Measurements from ENCODE around the gene TTC27. TPM values are rescaled to one million over a fixed set of nuclear protein-coding genes. Genes with fewer than 3 reads are reported as not detected.
"Not testable (repeated sequence)": the region's sequence is repeated elsewhere in the genome, so short reads cannot be mapped to it uniquely, and the experiment has no call there.

Gene TTC27
- total RNA-seq, 6 experiments from 2014 or later = 6.8 to 9.5 (median 7.3) TPM

- 38% methylated on average over 1 of the region's 1 CpG for WGBS (ENCODE audit: insufficient coverage, low coverage, low lambda C conversion rate, missing lambda C conversion rate)
- intact Hi-C loops (cut with DNase I) = no loop called here
- Histone ChIP-seq H3K9me3 (no peaks in the 10 kb centered on the region), H3K27me3 (no peaks in the 10 kb centered on the region), H3K36me3 (no peaks in the 10 kb centered on the region), H3K27ac (no peak overlapping the region), H3K4me1 (peaks cover 0 to 8% (median 2%) of the 10 kb centered on the region in 4 donors), H3K4me3 (no peak overlapping the region)
- TF ChIP-seq CTCF (IDR thresholded peaks at IDR 0.05) (no peak), POLR2A (IDR thresholded peaks at IDR 0.05) (no peak)
- DNase-seq = no peak
- ATAC-seq = peak; percentile 67 to 92 (median 79)
Observed at GRCh38 chr2:32727157-32727556, 99.3 kb downstream of the TTC27 start.

- WGBS (ENCODE audit: insufficient coverage, low coverage, low lambda C conversion rate, missing lambda C conversion rate) = 97% methylated on average over 6 of the region's 8 CpGs
- H3K36me3 ChIP-seq; H3K4me1 ChIP-seq; H3K9me3 ChIP-seq; H3K27ac ChIP-seq; H3K27me3 ChIP-seq; intact Hi-C loops (cut with DNase I); DNase-seq; H3K4me3 ChIP-seq; ATAC-seq: not testable (repeated sequence)
Observed at GRCh38 chr2:32730958-32731357, 103.1 kb downstream of the TTC27 start.

GRCh38 chr2:32732120-32732519 is 104.3 kb downstream of the TTC27 start:
- DNase-seq (no peak), ATAC-seq (no peak)
- Histone ChIP-seq H3K36me3 (no peaks in the 10 kb centered on the region), H3K4me3 (no peak overlapping the region), H3K27me3 (no peaks in the 10 kb centered on the region), H3K9me3 (no peaks in the 10 kb centered on the region), H3K27ac (no peak overlapping the region), H3K4me1 (peaks cover 0 to 4% (median 2%) of the 10 kb centered on the region in 4 donors)
- intact Hi-C loops (cut with DNase I) = no loop called here
- WGBS (ENCODE audit: insufficient coverage, low coverage, low lambda C conversion rate, missing lambda C conversion rate) = 83% methylated on average over 1 of the region's 1 CpG
- no peak for TF ChIP-seq POLR2A (IDR thresholded peaks at IDR 0.05)
- TF ChIP-seq CTCF (IDR thresholded peaks at IDR 0.05) = no peak

- intact Hi-C loops (cut with DNase I) = no loop called here
- H3K27ac ChIP-seq = no peak overlapping the region
- 83% methylated on average over 1 of the region's 2 CpGs for WGBS (ENCODE audit: insufficient coverage, low coverage, low lambda C conversion rate, missing lambda C conversion rate)
- no peak overlapping the region for H3K4me3 ChIP-seq
- TF ChIP-seq CTCF (IDR thresholded peaks at IDR 0.05) (no peak), POLR2A (IDR thresholded peaks at IDR 0.05) (no peak)
- H3K36me3 ChIP-seq = peaks cover 0 to 6% (median 0%) of the 10 kb centered on the region in 4 donors
- ATAC-seq = no peak
- no peaks in the 10 kb centered on the region for H3K9me3 ChIP-seq
- H3K4me1 ChIP-seq = no peaks in the 10 kb centered on the region
- DNase-seq = no peak
- no peaks in the 10 kb centered on the region for H3K27me3 ChIP-seq
Observed at GRCh38 chr2:32732912-32733472, 105.1 kb downstream of the TTC27 start.

GRCh38 chr2:32735348-32735747 is 107.5 kb downstream of the TTC27 start:
- ATAC-seq = no peak
- H3K36me3 ChIP-seq = peaks cover 0 to 6% (median 0%) of the 10 kb centered on the region in 4 donors
- H3K4me3 ChIP-seq = no peak overlapping the region
- intact Hi-C loops (cut with DNase I) = no loop called here
- H3K9me3 ChIP-seq = no peaks in the 10 kb centered on the region
- TF ChIP-seq POLR2A (IDR thresholded peaks at IDR 0.05) (no peak), CTCF (IDR thresholded peaks at IDR 0.05) (no peak)
- WGBS (ENCODE audit: insufficient coverage, low coverage, low lambda C conversion rate, missing lambda C conversion rate) = 74% methylated on average over 1 of the region's 1 CpG
- H3K27me3 ChIP-seq = no peaks in the 10 kb centered on the region
- DNase-seq = no peak
- no peak overlapping the region for H3K27ac ChIP-seq
- H3K4me1 ChIP-seq = no peaks in the 10 kb centered on the region

Data from right lobe of liver (tissue), 6 donors.